H1 (cell line): ENCODE results near the gene DUSP11. TPM values are rescaled to one million over a fixed set of nuclear protein-coding genes. Genes with fewer than 3 reads are reported as not detected.

Experiments
- ASH2L ChIP-seq: fragments of 200-600, 300-600 bp; sonication (generic); IDR thresholded peaks from one replicate; pipeline ENCODE4 v1.7.1; 2017; ENCODE audit warnings: low read length
- CEBPB ChIP-seq: IDR thresholded peaks from 2 replicates; pipeline ENCODE4 v1.6.1; 2012; ENCODE audit warnings: low read depth, low read length
- CHD1 ChIP-seq: IDR thresholded peaks from 2 replicates; pipeline ENCODE4 v1.6.1; 2012; ENCODE audit warnings: low read depth, low read length, improper control_type of control experiment
- EZH2 ChIP-seq: fragments of 200-600 bp; sonication (generic); IDR thresholded peaks from 2 replicates; pipeline ENCODE4 v1.7.1; 2012; ENCODE audit warnings: low read depth, mild to moderate bottlenecking, moderate library complexity, low read length, inconsistent platforms; ENCODE audit not compliant: severe bottlenecking
- JUND ChIP-seq: IDR thresholded peaks from 2 replicates; pipeline ENCODE4 v1.6.1; 2011; ENCODE audit warnings: mild to moderate bottlenecking, improper control_type of control experiment, low read length
- MAX ChIP-seq: IDR thresholded peaks from 2 replicates; pipeline ENCODE4 v1.6.1; 2012; ENCODE audit warnings: inconsistent platforms
- NRF1 ChIP-seq: IDR thresholded peaks from 2 replicates; pipeline ENCODE4 v1.6.1; 2011; ENCODE audit warnings: mild to moderate bottlenecking, low read depth, low read length, improper control_type of control experiment
- POLR2AphosphoS5 ChIP-seq: IDR thresholded peaks from 2 replicates; pipeline ENCODE4 v1.6.1; 2011; ENCODE audit warnings: low read depth, low read length
- RXRA ChIP-seq: IDR thresholded peaks from 2 replicates; pipeline ENCODE4 v1.6.1; 2011; ENCODE audit warnings: low read depth, mild to moderate bottlenecking, low read length, moderate library complexity; ENCODE audit not compliant: insufficient read depth
- TAF1 ChIP-seq: IDR thresholded peaks from 2 replicates; pipeline ENCODE4 v1.6.1; 2011; ENCODE audit warnings: mild to moderate bottlenecking, low read depth, low read length
- TEAD4 ChIP-seq: IDR thresholded peaks from 2 replicates; pipeline ENCODE4 v1.6.1; 2012; ENCODE audit warnings: low read depth, low read length, inconsistent platforms, mixed read lengths
- ZNF274 ChIP-seq: IDR thresholded peaks from 2 replicates; pipeline ENCODE4 v1.7.0; 2012; ENCODE audit warnings: low read length, borderline replicate concordance; ENCODE audit errors: extremely low read depth
- polyA plus RNA-seq, 7 experiments: library from polyadenylated mRNA; depleted of rRNA in 3 of 7; stranded (reverse) in 5 of 7; unstranded in 2 of 7; fragments of >200 nt in 5 of 7; fragments of 200-250 nt in 2 of 7; gene quantifications; 1 replicate in 5 of 7; 2 replicates in 1 of 7; 4 replicates in 1 of 7; pipeline versions ENCODE4 v1.2.1 to v1.2.3, GENCODE V29; 2011 to 2013; ENCODE audit warnings: missing spikeins in 2 of 7, mixed read lengths in 2 of 7
- total RNA-seq: library from RNA; stranded (reverse); fragmentation: NEBNext Ultra II Directional; extraction: Animal tissue kit (Norgen Biotek cat#: 25700); gene quantifications from 2 replicates; pipeline ENCODE4 v1.2.1, GENCODE V29; 2021
- TF ChIP-seq, protein P1 (sequence below): fragments of 300-600 bp; sonication (generic); IDR thresholded peaks from 2 replicates; pipeline ENCODE4 v1.7.1; 2012; ENCODE audit warnings: low read length, moderate library complexity, mild to moderate bottlenecking, inconsistent platforms; ENCODE audit not compliant: insufficient replicate concordance

DUSP11 gene
- total and polyA plus RNA-seq, 2 of the 8 experiments (the other 6 are each of a cell fraction or from before 2014, with no cell fraction given), result 12.2 to 19.1 TPM

- TF ChIP-seq, protein P1, sequence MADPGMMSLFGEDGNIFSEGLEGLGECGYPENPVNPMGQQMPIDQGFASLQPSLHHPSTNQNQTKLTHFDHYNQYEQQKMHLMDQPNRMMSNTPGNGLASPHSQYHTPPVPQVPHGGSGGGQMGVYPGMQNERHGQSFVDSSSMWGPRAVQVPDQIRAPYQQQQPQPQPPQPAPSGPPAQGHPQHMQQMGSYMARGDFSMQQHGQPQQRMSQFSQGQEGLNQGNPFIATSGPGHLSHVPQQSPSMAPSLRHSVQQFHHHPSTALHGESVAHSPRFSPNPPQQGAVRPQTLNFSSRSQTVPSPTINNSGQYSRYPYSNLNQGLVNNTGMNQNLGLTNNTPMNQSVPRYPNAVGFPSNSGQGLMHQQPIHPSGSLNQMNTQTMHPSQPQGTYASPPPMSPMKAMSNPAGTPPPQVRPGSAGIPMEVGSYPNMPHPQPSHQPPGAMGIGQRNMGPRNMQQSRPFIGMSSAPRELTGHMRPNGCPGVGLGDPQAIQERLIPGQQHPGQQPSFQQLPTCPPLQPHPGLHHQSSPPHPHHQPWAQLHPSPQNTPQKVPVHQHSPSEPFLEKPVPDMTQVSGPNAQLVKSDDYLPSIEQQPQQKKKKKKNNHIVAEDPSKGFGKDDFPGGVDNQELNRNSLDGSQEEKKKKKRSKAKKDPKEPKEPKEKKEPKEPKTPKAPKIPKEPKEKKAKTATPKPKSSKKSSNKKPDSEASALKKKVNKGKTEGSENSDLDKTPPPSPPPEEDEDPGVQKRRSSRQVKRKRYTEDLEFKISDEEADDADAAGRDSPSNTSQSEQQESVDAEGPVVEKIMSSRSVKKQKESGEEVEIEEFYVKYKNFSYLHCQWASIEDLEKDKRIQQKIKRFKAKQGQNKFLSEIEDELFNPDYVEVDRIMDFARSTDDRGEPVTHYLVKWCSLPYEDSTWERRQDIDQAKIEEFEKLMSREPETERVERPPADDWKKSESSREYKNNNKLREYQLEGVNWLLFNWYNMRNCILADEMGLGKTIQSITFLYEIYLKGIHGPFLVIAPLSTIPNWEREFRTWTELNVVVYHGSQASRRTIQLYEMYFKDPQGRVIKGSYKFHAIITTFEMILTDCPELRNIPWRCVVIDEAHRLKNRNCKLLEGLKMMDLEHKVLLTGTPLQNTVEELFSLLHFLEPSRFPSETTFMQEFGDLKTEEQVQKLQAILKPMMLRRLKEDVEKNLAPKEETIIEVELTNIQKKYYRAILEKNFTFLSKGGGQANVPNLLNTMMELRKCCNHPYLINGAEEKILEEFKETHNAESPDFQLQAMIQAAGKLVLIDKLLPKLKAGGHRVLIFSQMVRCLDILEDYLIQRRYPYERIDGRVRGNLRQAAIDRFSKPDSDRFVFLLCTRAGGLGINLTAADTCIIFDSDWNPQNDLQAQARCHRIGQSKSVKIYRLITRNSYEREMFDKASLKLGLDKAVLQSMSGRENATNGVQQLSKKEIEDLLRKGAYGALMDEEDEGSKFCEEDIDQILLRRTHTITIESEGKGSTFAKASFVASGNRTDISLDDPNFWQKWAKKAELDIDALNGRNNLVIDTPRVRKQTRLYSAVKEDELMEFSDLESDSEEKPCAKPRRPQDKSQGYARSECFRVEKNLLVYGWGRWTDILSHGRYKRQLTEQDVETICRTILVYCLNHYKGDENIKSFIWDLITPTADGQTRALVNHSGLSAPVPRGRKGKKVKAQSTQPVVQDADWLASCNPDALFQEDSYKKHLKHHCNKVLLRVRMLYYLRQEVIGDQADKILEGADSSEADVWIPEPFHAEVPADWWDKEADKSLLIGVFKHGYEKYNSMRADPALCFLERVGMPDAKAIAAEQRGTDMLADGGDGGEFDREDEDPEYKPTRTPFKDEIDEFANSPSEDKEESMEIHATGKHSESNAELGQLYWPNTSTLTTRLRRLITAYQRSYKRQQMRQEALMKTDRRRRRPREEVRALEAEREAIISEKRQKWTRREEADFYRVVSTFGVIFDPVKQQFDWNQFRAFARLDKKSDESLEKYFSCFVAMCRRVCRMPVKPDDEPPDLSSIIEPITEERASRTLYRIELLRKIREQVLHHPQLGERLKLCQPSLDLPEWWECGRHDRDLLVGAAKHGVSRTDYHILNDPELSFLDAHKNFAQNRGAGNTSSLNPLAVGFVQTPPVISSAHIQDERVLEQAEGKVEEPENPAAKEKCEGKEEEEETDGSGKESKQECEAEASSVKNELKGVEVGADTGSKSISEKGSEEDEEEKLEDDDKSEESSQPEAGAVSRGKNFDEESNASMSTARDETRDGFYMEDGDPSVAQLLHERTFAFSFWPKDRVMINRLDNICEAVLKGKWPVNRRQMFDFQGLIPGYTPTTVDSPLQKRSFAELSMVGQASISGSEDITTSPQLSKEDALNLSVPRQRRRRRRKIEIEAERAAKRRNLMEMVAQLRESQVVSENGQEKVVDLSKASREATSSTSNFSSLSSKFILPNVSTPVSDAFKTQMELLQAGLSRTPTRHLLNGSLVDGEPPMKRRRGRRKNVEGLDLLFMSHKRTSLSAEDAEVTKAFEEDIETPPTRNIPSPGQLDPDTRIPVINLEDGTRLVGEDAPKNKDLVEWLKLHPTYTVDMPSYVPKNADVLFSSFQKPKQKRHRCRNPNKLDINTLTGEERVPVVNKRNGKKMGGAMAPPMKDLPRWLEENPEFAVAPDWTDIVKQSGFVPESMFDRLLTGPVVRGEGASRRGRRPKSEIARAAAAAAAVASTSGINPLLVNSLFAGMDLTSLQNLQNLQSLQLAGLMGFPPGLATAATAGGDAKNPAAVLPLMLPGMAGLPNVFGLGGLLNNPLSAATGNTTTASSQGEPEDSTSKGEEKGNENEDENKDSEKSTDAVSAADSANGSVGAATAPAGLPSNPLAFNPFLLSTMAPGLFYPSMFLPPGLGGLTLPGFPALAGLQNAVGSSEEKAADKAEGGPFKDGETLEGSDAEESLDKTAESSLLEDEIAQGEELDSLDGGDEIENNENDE, result no peak
- TF ChIP-seq CHD1, result no peak
- TF ChIP-seq MAX, result no peak
- TF ChIP-seq ASH2L, result no peak
- no peak for TF ChIP-seq EZH2
- TF ChIP-seq ZNF274, result no peak
- TF ChIP-seq CEBPB, result no peak
- TF ChIP-seq RXRA, result no peak
- TF ChIP-seq TEAD4, result no peak
- TF ChIP-seq JUND, result no peak
- TF ChIP-seq POLR2AphosphoS5, result no peak
- no peak for TF ChIP-seq NRF1
- no peak for TF ChIP-seq TAF1
Observed at GRCh38 chr2:73749314-73749713, 30.6 kb downstream of the DUSP11 start (continued).
